HG02763 (cell line): ENCODE results near the gene PPM1F.
"Not testable (repeated sequence)": the region's sequence is repeated elsewhere in the genome, so short reads cannot be mapped to it uniquely, and the experiment has no call there.

Experiments
- ATAC-seq: cut with Tn5 transposase; IDR thresholded peaks from one replicate; pipeline ENCODE4 v1.9.1; 2021; ENCODE audit warnings: mild to moderate bottlenecking, moderate library complexity; ENCODE audit not compliant: unreplicated experiment

Gene PPM1F

DNA sequence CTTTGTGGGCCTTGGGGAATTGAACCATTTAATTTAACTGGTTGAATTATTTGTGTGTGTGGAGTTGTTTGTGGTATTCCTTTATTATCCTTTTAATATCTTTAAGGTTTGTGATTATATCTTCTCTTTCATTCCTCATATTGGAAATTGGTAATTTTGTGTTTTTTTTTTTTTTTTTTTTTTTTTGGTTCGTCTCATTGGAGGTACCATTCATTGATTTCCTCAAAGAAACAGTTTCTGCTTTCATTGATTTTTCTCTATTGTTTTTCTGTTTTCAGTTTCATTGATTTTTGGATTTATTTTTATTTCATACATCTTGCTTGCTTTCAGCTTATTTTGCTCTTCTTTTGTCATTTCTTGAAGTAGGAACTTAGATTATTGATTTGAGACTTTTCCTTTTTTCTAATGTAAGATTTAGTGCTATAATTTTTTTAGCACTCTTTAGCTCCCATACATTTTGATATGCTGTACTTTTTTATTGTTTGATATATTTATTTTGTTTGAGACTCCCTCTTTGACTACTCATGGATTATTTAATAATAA lies 54.2 kb downstream of the PPM1F start:
- ATAC-seq, result no peak

GRCh38 chr22:21896951-21897513 lies 55.6 kb downstream of the PPM1F start:
- no peak for ATAC-seq

GRCh38 chr22:21896275-21896674 lies 56.4 kb downstream of the PPM1F start:
- not testable (repeated sequence) for ATAC-seq

DNA sequence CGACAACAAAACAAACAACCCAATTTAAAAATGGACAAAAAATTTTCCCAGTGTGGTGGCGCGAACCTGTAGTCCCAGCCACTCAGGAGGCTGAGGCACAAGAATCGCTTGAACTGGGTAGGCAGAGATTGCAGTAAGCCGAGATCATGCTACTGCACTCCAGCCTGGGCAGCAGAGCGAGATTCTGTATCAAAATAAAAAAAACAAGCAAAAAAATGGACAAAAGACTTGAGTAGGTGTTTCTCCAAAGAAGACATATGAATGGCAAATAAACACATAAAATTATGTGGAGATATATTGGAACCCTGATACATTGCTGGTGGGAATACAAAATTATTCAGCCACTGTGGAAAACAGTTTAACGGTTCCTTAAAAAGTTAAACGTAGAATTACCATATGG lies 57.8 kb downstream of the PPM1F start:
- ATAC-seq, result no peak

DNA sequence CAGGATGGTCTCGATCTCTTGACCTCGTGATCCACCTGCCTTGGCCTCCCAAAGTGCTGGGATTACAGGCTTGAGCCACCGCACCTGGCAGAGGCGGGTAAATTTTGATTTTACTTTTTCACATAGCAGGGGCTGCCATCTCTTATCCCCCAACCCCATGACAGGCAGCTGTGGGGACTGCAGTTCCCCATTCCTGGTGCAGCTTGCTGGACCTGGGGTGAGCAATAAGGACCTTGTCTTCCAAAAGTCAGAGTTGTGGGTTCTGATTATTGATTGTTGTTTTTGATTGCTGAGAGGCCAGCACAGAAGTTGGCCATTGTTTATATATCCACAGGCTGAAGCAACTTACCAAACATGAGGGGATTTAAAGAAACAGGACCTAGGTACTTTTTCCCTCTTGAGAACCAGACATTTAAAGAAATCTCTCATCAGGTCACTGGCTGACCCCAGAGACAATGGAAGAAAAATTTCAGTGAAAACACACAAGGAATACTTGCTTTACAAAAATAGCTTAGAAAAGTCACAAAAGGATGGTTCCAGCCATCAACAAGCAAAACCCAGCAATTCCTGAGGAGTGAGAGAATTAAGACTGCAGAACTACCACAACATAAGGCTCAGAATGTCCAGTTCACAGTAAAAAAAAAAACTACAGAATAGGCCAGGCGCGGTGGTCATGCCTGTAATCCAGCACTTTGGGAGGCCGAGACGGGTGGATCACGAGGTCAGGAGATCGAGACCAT lies 63.2 kb downstream of the PPM1F start:
- ATAC-seq, result no peak

DNA sequence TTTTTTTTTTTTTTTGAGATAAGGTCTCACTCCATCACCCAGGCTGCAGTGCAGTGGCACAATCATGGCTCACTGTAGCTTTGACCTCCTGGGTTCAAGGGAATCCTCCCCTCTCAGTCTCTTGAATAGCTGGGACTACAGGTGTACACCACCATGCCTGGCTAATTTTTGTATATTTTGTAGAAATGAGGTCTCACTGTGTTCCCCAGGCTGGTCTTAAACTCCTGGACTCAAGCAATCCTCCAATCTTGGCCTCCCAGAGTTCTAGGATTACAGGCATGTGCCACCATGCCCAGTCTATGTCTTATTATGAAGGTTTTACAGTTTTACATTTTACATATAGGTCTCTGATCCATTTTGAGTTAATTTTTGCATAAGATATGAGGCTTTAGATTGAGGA lies 64.8 kb downstream of the PPM1F start:
- ATAC-seq, result no peak

DNA sequence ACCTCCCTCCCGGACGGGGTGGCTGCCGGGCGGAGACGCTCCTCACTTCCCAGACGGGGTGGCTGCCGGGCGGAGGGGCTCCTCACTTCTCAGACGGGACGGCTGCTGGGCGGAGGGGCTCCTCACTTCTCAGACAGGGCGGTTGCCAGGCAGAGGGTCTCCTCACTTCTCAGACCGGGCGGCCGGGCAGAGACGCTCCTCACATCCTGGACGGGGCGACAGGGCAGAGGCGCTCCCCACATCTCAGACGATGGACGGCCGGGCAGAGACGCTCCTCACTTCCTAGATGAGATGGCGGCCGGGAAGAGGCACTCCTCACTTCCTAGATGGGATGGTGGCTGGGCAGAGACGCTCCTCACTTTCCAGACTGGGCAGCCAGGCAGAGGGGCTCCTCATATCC lies 68.7 kb downstream of the PPM1F start:
- ATAC-seq, result not testable (repeated sequence)

- not testable (repeated sequence) for ATAC-seq
Measured at GRCh38 chr22:21882754-21883333, 69.8 kb downstream of the PPM1F start.

- no peak for ATAC-seq
Measured at GRCh38 chr22:21881841-21882753, 70.6 kb downstream of the PPM1F start.

GRCh38 chr22:21876486-21877176 lies 76.0 kb downstream of the PPM1F start:
- ATAC-seq, result no peak

DNA sequence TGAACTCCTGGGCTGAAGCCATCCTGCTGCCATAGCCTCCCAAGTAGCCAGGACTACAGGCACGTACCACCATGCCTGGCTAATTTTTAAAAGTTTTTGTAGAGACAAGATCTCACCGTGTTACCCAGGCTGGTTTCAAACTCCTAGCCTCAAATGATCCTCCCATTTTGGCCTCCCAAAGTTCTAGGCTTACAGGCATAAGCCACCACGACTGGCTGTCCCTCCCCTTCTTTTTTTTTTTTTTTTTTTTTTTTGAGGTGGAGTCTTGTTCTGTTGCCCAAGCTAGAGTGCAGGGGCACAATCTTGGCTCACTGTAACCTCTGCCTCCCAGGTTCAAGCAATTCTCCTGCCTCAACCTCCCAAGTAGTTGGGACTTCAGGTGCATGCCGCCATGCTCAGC lies 77.7 kb downstream of the PPM1F start:
- not testable (repeated sequence) for ATAC-seq

DNA sequence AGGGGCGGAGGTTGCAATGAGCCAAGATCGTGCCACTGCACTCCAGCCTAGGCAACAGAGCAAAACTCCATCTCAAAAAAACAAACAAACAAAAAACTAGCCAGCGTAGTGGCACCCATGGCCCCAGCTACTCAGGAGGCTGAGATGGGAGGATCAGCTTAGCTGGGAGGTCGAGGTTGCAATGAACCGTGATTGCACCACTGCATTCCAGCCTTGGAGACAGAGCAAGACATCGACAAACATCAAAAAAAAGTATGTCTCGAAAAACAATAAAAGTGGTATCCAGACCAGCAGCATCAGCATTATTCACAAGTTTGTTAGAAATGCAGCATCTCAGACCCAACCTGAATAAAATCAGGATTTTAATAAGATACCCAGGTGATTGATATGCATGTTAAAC lies 79.0 kb downstream of the PPM1F start:
- ATAC-seq, result no peak

GRCh38 chr22:21872741-21873140 lies 79.9 kb downstream of the PPM1F start:
- not testable (repeated sequence) for ATAC-seq
